GM19328 (cell line): Measurements from ENCODE around the gene ACTG1.

Experiments
- ATAC-seq: cut with Tn5 transposase; IDR thresholded peaks from one replicate; pipeline ENCODE4 v1.9.1; 2021; ENCODE audit warnings: mild to moderate bottlenecking, moderate library complexity; ENCODE audit not compliant: unreplicated experiment

The ACTG1 gene

DNA sequence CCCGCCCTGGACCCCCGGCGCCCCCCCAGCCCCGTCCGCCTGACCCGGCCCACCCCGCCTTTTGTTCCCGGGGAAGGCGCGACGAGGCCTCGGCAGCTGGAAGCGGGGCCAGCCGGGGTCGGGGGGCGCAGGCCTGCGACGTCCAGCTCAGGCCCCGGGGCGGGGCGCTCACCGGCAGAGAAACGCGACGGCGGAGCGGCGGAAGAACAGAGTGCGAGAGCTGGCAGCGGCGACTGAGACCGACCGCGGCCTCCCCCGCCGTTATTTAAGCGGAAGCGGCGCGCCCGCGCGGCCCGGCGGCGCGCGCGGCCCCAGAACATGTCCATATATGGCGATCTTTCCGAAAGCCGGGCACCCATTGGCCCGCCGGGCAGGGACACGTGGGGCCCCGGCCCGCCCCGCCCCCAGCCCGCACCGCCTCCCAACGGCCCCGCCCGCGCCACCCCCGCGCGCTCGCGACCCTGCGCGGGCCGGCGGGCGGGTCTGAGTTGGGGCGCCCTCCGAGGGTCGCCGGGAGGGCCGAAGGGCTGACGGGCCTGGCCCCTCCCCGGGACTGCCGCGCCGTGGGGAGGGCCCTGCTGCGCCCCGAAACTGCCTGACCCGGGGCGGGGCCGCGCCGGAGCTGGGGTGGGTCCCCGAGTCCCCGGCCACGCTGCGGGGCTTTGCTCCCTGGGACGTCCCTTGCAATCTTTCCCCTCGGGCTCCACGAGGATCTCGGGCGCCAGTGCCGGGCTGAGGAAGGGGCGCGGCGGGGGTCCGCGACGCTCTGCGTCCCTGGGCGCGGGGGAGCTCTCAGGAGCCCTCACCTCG, at the start of gene ACTG1:
Gene ACTG1, minus strand, starts transcription at position 238 of the 810 bp plus-strand sequence. CDS start 445 bp downstream, outside the sequence.
- ATAC-seq, result peak; percentile 41

DNA sequence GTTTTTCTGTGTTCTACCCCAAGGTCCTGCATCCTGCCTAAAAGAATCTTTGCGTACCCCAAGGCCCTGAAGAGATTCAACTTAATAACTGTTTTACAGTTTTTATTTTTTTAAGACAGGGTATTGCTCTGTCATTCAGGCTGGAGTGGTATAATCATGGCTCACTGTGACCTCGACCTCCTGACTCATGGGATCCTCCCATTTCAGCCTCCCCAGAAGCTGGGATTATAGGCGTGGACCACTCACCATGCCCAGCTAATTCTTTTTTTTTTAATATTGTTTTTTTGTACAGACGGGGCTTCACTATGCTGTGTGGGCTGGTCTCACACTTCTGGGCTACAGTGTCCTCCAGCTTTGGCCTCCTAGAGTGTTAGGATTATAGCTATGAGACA, 48.9 kb upstream of the ACTG1 start:
- no peak for ATAC-seq

DNA sequence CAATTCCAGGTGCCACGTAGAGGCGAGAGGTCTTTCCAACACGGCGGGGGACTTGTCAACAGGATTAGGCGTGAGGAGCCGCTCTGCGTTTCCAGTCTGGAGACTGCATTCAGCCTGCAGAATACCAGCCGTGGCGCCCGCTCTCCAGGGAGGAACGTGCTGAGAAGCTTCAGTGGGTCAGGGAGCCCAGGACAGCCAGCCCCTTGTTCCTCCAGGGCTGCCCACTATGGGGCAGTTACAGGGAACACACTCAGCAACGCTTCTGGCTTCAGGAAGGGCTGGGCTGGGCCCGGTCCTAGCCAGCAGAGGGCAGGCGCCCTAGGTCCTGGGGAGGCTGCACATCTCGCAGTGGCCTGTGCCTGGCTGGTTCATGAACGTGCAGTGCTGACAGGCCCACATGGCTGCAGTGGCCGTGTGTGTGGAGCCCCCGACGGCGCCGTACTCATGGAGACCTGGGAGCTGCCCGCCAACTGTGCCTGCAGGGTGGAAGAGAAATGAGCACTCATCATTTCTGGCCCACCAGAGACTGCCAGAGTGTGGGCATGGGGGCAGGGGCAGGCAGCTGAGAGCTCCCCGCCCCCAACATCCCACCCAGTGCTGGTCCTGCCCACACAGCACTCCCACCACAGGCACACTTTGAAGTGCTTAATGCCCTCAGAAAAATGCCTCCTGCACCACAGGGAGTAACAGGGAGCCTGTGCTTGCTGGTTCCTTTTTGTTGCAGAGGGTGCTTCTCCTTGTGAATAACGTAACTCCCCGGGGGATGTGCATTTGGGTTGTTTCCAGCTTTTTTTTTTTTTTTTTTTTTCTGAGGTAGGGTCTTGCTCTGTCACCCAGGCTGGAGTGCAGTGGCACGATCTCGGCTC, 46.6 kb upstream of the ACTG1 start:
- ATAC-seq, result no peak

DNA sequence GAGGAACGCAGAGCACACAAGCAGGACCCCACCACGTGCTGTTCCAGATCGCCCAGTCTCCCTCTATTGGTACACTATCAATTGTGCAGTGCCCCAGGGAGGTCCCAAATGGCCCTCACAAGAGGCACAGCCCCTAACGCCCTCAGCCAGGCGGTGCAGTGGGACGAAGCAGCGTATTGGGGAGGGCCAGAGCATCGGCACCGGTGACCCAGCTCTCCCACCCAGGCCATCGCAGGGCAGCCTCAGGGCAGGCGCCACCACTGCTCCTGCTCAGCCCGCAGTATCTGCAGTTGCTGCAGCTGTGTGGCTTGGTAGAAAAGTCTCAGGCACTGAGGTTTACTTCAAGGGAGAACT, 45.5 kb upstream of the ACTG1 start:
- no peak for ATAC-seq

DNA sequence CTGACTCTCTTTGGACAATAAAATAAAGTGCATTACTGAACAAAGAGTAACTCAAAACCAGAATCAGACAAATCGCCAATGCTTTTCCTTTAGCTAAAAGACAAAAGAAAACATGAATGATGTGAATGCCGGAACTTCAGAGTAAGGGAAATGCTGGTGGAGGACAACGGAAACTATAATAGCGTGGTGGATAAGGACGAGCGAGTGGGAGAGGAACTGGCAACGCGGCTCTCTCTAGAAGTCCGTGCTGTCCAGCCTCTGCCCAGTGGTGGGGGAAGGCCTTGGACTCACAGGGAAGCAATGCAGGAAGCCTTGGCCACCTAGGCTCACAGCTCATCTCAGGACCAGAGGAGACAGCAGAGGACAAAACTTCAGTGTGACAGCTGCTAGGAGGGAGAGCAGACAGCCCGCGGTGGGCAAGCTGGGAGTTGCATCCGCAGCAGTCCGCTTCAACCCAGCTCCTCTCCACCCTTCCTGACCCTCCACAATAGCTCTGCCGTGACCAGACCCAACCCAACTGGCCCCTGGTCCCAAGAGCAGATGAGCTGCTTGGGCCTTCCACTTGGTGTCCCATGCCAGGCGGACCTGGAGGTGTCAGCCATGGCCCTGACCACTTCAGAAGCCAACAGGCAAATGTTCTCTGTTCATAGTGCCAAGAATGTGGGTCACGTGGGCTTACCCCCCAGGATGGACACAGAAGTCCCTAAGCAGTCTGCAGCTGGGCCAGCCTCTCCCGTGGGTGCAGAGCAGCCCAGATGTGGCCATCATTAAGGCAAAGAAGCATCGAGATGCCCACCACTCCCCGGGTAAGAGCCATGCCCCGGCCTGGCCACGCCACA, 44.9 kb upstream of the ACTG1 start:
- no peak for ATAC-seq

DNA sequence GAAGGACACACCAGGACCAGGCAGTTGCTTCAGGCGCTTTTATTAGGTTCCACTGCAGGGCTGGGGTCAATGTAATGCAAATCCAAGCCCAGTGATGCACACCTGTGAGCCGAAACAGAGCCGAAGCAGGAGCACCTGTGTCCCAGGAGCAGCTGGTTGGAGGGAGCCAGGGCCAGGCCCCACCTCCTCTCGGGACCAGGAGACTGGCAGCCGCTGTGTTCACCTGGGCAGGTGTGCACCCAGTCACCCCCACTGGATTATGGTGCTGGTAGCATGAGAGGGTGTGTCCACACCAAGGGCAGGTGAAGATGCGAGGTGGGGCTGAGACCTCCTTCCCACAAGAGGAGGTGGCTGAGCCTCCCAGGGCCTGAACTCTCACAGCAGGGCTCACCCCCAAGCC, 44.3 kb upstream of the ACTG1 start:
- no peak for ATAC-seq

DNA sequence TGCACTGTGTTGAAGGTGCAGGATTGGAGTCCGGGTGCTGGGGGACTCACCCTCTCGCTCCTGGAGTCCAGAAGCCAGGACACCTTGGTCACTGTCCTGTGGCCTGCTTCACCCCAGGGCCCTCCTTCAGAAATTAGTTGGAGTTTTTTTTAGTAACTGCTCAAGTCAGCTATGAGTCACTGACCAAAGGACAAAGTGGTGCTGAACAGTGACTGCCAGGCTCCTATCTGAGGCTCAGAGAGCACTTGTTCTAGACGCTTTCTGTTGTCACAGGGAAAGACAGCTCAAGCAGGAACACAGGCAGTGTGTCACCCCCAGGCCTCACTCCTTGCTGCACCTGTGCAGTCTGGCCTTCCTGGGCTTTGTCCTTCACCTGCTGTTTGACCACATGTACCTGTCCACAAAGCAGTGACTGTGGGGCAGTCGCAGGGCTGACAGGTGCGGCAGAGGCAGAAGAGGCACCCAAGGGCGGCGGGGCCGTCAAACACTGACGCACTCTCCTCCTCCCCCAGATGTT, 43.6 kb upstream of the ACTG1 start:
- ATAC-seq, result no peak

DNA sequence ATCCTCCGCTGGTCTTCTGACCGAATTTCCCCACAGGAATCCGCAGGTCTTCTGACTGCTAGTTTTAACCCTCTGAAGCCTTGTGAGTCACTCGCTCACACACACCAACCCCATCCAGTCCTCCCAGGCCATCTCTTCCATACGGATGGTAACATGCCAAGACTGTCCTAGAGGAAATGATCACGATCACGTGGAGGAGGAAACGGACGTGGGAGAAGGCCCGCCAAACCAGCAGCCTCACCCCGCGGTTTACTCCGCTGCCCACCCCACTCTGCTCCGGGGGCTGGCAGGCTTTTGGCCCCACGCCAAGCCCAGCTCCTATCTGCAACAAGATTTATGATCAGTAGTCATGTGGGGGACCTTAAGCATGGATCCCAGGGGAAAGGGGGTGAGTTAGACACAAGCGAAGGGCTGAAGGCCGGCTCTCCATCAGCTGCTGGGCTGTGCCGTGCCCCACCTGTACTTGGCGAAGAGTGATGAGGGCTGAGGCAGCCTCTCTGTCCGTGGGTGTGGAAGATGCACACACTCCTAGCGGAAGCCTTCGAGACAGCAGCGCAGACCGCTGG, 41.1 kb upstream of the ACTG1 start:
- ATAC-seq, result no peak

DNA sequence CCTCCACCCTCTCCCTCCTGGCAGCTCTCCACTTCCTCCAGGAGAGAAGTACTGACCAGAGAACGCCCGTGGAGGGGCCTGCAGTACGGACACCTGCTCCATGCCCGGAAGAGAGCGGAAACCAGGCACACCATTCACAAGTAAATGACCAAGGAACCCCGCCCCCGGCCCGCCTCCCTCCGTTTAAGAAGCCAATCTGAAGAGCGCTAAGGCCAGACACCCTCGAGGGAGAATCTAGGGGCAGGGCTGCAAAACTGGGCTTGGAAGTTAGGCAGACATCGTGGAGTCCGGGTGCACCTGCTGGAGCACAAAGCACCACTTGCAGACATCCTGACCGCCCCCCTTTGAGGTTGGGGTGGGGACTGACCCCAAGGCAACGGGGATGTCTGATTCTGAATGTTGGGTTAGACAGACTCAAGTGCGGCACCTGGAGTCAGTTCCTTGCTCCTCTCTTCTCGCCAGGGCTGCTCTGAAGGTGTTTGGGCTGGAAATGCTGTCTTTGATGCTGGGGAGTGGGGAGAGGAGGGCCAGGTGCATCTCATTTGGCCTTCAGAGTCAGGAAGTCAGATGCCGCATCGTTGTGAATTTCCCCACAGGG, 40.5 kb upstream of the ACTG1 start:
- ATAC-seq, result no peak

DNA sequence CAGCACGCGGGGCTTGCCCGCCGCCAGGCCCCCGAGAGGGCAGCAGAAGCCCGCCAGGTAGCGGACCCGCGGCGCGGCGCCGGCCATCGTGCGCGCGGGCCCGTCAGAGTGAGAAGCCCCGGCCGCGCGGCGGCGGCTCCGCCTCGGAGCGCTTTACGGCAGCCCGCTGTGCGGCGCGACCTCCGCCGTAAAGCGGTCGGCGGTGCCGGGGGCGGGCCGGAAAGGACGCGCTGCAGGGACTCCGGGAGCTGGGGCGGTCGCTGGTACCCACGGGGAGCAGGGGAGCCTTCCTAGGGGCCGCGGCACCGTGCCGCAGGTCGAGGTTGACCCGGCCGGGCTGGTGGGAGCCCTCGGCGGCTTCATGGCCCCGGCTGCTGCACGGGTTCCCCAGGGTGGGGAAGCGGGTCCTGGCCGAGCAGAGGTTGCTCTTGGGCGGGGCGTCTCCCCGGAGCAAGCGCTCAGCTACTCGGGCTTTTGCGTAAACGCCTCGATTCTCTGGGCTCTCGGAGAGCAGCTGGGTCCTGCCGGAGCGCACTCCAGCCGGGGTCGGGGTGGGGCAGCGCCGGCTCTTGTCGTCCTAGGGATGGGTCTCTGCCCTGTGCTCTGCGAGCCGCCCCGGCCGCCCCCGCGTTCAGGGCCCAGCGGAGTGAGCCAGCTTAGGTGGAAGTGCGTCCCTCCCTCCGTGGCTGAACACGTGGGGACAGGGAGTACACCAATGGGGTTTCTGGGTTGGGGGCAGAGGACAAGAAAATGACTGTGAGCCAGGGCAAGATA, 39.8 kb upstream of the ACTG1 start, which contains the start of gene FAAP100:
Gene FAAP100, minus strand, starts transcription at position 110 of the 774 bp plus-strand sequence. Its CDS starts 23 bp downstream, at position 87.
- no peak for ATAC-seq

DNA sequence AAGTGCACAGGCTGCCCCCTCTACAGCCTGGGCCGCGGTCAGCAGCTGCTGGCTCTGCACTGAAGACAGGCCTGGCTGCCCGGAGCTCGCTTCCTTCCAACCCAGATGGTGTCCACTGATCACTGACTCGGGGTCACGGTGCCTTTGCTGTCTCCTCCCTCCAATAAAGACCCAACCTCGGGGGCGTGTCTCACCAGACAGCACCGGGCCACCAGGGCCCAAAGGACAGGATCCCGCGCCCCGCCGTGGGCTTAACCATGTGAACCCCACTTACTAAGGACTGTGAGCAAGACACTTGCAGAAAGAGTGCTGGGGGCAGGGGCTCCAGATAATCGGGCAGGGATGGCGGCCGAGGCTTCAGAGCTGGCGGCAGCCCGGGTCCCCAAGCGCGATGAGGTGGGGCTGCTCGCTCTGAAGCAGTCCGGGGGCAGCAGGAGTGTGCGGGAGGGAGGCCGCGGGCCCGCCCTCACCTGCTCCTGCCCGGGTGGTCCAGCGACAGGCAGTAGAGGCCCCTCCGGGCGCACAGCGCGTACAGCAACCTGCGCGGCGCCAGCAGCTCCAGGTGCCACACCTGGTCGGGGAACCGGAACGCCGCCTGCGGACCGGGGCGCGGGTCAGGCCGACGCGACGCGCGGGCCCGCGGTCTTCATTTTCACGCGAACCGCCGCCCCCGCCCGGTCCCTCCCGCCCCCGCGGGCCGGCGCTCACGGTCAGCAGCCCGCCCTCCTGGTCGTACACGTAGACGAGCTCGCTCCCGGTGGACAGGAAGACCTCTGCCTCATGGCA, 39.1 kb upstream of the ACTG1 start:
- ATAC-seq, result no peak

DNA sequence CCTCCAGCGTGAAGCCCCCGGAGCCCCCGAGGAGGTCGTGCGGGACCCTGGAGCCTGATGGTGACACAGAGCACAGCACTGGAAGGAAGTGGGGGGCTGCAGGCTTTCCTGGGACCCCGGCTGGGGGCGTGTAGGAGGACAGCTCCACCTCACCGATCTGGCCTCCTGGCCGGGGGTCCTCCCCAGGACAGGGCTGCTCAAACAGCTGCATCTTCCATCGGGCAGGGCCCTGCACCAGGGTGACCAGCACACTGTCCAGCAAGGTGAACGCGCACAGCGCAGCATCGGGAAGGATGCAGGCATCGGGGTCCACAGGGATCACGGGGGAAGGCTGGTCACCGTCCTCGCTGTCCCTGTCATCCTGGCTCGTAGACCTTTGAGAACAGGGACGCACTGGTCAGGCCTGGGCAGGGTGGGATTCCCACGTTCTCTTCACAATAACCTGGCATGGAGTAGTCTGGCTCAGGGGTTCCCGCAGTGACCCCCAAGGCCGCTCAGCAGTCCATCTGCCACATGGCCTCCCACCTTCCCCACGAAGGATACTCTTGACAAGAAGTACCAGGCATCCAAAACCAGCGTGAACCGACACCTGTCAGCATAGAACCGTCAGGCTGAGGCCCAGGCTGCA, 38.3 kb upstream of the ACTG1 start:
- no peak for ATAC-seq

DNA sequence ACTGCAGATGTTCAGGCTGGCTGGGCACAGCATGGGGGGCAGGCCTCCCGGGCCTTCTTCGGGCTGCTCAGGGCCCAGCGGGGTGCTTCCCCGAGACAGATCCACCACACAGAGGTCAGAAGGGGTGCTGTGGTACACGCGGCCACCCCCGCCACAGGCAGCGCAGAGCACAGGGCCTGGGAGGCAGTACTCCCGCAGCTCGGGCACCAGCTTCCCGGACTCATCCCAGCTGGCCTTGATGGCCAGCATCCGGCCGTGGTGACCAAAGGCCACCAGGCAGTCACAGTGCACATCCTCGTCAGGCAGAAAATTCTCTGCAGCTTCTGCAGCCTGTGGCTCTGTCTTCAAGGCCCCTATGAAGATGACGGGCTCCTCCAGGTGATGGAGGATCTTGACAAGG, 37.7 kb upstream of the ACTG1 start:
- ATAC-seq, result no peak

DNA sequence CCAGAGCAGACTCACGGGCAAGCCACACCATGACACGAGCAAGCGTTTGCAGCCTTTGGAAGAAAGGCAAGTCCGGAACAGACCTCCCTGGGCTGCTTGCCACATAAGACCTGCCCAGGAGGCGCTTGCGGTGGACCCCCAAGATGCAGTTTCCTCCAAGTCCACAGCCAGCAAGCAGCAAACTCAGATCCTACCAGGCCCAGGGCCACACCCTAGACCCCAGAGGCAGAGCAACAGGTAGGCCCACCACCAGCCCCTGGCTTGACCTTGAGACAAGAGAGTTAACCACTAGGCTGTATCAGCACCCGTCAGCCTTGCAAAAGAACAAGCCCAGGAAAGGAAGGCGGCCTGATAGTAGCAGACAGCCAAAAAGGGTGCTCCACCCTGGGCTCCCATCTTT, 37.2 kb upstream of the ACTG1 start:
- no peak for ATAC-seq

DNA sequence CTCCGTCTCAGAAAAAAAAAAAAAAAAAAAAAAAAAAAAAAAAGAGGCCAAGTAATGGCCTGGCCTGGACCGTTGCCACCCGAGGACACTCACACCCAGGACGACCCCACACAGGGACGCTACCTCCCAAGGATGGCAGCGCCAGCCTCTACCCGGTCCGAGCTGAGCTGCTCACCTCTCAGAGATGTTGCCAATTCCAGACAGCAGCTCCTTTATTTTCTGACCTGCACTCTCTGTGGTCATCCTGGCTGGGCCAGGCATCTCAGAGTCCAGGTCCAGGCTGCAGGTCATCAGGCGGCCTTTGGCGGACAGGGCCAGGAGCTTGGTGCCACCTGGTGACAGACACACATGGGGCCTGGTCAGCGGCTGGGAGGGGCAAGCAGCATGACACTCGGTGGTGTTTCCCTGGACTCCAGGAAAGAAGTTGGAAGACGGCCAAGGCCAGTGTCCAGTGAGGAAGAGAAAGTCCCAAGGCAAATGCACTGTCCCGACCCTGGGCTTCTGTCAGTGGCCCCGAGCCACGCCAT, 36.5 kb upstream of the ACTG1 start:
- ATAC-seq, result no peak

DNA sequence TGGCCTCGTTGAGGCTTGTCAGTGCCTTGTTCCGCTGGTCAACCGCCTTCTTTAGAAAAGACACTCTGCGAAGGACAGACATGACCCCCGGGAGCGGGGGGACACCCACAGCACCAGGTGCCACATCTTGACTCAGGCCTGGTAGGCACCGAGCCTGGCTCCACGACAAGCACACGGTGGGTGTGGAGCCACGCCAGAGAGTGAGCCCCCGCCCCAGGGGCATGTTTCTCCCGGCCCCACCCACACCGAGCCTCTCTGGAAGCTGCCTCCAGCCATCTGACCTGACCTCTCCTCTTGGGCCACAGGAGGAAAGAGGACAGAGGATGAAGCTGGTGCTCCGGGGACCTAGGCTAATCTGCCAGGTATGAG, 35.0 kb upstream of the ACTG1 start:
- no peak for ATAC-seq

DNA sequence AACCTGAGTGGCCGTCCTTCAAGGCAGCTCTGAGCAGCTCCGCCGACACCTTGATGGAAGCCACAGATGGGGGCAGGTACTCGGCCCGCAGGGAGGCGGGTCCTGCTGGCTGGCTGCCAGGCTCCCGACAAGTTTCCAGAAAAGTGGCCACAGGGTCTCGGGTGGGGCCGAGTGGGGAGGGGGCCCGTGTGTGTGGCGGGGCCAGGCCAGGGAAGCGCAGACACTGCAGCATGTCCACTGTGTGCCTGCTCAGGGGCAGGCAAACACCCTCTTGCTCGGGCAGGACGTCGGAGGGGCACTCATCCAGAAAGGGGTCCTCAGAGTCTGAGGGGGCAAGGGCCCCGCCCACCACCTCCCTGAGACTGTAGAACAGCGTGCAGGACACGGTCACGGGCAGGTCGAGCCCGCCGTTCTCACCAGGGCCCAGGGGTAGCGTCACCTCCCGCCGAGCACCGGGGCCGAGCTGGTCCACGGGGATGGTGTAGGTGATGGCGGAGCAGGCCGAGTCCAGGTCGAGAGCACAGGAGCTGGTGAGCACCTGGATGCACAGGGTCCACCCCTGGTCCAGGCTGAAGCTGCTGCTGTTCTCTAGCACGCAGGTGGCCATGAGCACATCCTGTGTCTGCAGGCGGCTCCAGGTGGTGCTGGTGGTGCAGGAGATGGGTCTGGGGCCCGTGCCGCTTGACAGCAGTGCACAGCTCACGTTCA, 34.5 kb upstream of the ACTG1 start:
- ATAC-seq, result no peak
